GM23338 (cell line): ENCODE measurements around the gene NFKBIB. TPM values are rescaled to one million over a fixed set of nuclear protein-coding genes. Genes with fewer than 3 reads are reported as not detected.

ENCODE experiments used
- ATAC-seq: fragments of 200-7000 bp; cut with Tn5 transposase; 3 replicates; pipeline ENCODE4 v1.9.1; 2020
- DNase-seq: peaks from one replicate; pipeline ENCODE4 v3.0.0-alpha.2; 2015; ENCODE audit warnings: low spot score
- H2AFZ ChIP-seq: fragments of 200-600 bp; sonication (generic); 2 replicates; pipeline ENCODE4 v1.8.0; 2016; ENCODE audit warnings: antibody characterized with exemption, mild to moderate bottlenecking, moderate library complexity
- H3F3A ChIP-seq: fragments of 200-600 bp; sonication (generic); replicated peaks from 2 replicates; pipeline ENCODE4 v1.8.0; 2017; ENCODE audit warnings: antibody characterized with exemption, mixed run types, low read depth
- H3K27ac ChIP-seq: fragments of 200-600 bp; sonication (generic); 2 replicates; pipeline ENCODE4 v1.6.1; 2016; ENCODE audit warnings: low read depth
- H3K27me3 ChIP-seq: fragments of 200-600 bp; sonication (generic); 2 replicates; pipeline ENCODE4 v1.8.0; 2016; ENCODE audit warnings: mild to moderate bottlenecking, mixed run types, moderate library complexity; ENCODE audit not compliant: insufficient read depth
- H3K36me3 ChIP-seq: fragments of 200-600 bp; sonication (generic); 2 replicates; pipeline ENCODE4 v1.8.0; 2016; ENCODE audit warnings: mild to moderate bottlenecking; ENCODE audit not compliant: insufficient read depth
- H3K4me1 ChIP-seq: fragments of 200-600 bp; sonication (generic); 2 replicates; pipeline ENCODE4 v1.8.0; 2016; ENCODE audit warnings: mild to moderate bottlenecking, moderate library complexity; ENCODE audit not compliant: insufficient read depth
- H3K4me2 ChIP-seq: fragments of 200-600 bp; sonication (generic); 2 replicates; pipeline ENCODE4 v1.7.1; 2017; ENCODE audit warnings: mixed run types
- H3K4me3 ChIP-seq: fragments of 200-600 bp; sonication (generic); 2 replicates; pipeline ENCODE4 v1.6.1; 2016; ENCODE audit warnings: mixed run types
- H3K79me2 ChIP-seq: fragments of 200-600 bp; sonication (generic); replicated peaks from 2 replicates; pipeline ENCODE4 v1.8.0; 2017; ENCODE audit warnings: mild to moderate bottlenecking; ENCODE audit not compliant: insufficient read depth
- H3K9me2 ChIP-seq: fragments of 200-600 bp; sonication (generic); 2 replicates; pipeline ENCODE4 v1.8.0; 2017; ENCODE audit not compliant: insufficient read depth
- H4K20me1 ChIP-seq: fragments of 200-600 bp; sonication (generic); replicated peaks from 2 replicates; pipeline ENCODE4 v1.8.0; 2017; ENCODE audit warnings: mild to moderate bottlenecking; ENCODE audit not compliant: insufficient read depth
- H3K27ac Mint-ChIP-seq: 2 replicates; pipeline ENCODE4 v1.8.0; 2020; ENCODE audit warnings: inconsistent platforms, mild to moderate bottlenecking, moderate library complexity, mixed read lengths
- H3K27me3 Mint-ChIP-seq: 3 replicates; pipeline ENCODE4 v1.8.0; 2022; ENCODE audit warnings: low read depth, mild to moderate bottlenecking, moderate library complexity, mixed read lengths, inconsistent platforms; ENCODE audit not compliant: insufficient read depth, poor library complexity
- H3K36me3 Mint-ChIP-seq: 3 replicates; pipeline ENCODE4 v1.8.0; 2021; ENCODE audit warnings: low read depth, mild to moderate bottlenecking, inconsistent platforms, moderate library complexity, mixed read lengths
- H3K4me1 Mint-ChIP-seq: 3 replicates; pipeline ENCODE4 v1.8.0; 2020; ENCODE audit warnings: mild to moderate bottlenecking, inconsistent platforms, mixed read lengths
- H3K4me3 Mint-ChIP-seq: 3 replicates; pipeline ENCODE4 v1.8.0; 2021; ENCODE audit warnings: moderate library complexity, mild to moderate bottlenecking, inconsistent platforms, mixed read lengths
- H3K9me3 Mint-ChIP-seq: 3 replicates; pipeline ENCODE4 v1.8.0; 2020; ENCODE audit warnings: moderate library complexity, mild to moderate bottlenecking, inconsistent platforms, mixed read lengths
- CREB1 ChIP-seq: fragments of 250-450 bp; sonication (Bioruptor Pico); IDR thresholded peaks from 2 replicates; pipeline ENCODE4 v1.5.0; 2020; ENCODE audit warnings: low read depth, mild to moderate bottlenecking, moderate library complexity
- CTCF ChIP-seq, 2 experiments: fragments of 200-600 bp in 1 of 2; sonication (generic) in 1 of 2; conservative IDR thresholded peaks; 2 replicates each; pipeline versions ENCODE4 v1.5.1 to v1.6.1; 2016 to 2017; ENCODE audit warnings: antibody characterized with exemption in 2 of 2, low read depth in 2 of 2, mild to moderate bottlenecking in 2 of 2, moderate library complexity in 1 of 2
- ETS1 ChIP-seq: IDR thresholded peaks from 2 replicates; pipeline ENCODE4 v1.6.1; 2016; ENCODE audit warnings: antibody characterized with exemption
- EZH2 ChIP-seq: fragments of 200-600 bp; sonication (generic); IDR thresholded peaks from one replicate; pipeline ENCODE4 v1.8.0; 2017; ENCODE audit warnings: antibody characterized with exemption, mild to moderate bottlenecking, low read depth; ENCODE audit not compliant: unreplicated experiment
- EZH2phosphoT487 ChIP-seq: fragments of 200-600 bp; sonication (generic); IDR thresholded peaks from one replicate; pipeline ENCODE4 v1.8.1; 2018; ENCODE audit warnings: antibody characterized with exemption; ENCODE audit not compliant: unreplicated experiment
- JUNB ChIP-seq: IDR thresholded peaks from one replicate; pipeline ENCODE4 v1.6.1; 2016; ENCODE audit warnings: antibody characterized with exemption; ENCODE audit not compliant: unreplicated experiment
- NANOG ChIP-seq: IDR thresholded peaks from 2 replicates; pipeline ENCODE4 v1.6.1; 2016; ENCODE audit warnings: antibody characterized with exemption, borderline replicate concordance
- POLR2AphosphoS5 ChIP-seq: IDR thresholded peaks from 2 replicates; pipeline ENCODE4 v1.6.1; 2016; ENCODE audit warnings: antibody characterized with exemption, low read depth
- STAT1 ChIP-seq: IDR thresholded peaks from one replicate; pipeline ENCODE4 v1.6.1; 2016; ENCODE audit warnings: antibody characterized with exemption; ENCODE audit not compliant: unreplicated experiment
- ZNF114 ChIP-seq: fragments of 250-450 bp; sonication (Bioruptor Pico); IDR thresholded peaks from 2 replicates; pipeline ENCODE4 v1.5.0; 2020; ENCODE audit warnings: mild to moderate bottlenecking, moderate library complexity
- ZNF331 ChIP-seq: fragments of 250-450 bp; sonication (Bioruptor Pico); IDR thresholded peaks from 2 replicates; pipeline ENCODE4 v1.5.0; 2020; ENCODE audit warnings: low read depth, mild to moderate bottlenecking, moderate library complexity
- polyA plus RNA-seq: library from polyadenylated mRNA; unstranded; fragments of >200 nt; fragmentation: Nextera tagmentation; extraction: Ambion mirVana; gene quantifications from 2 replicates; pipeline ENCODE4 v1.2.1, GENCODE V29; 2016
- total RNA-seq: library from RNA; depleted of rRNA; stranded (reverse); fragments of >200 nt; shearing (Covaris generic); gene quantifications from 2 replicates; pipeline ENCODE4 v1.2.3, GENCODE V29; 2014
- TF ChIP-seq, protein P1 (sequence below): fragments of 250-450 bp; sonication (Bioruptor Pico); IDR thresholded peaks from 2 replicates; pipeline ENCODE4 v1.5.0; 2020; ENCODE audit warnings: mild to moderate bottlenecking, moderate library complexity
- TF ChIP-seq, protein P2 (sequence below): IDR thresholded peaks from one replicate; pipeline ENCODE4 v1.6.1; 2018; ENCODE audit warnings: antibody characterized with exemption; ENCODE audit not compliant: unreplicated experiment

NFKBIB gene
- total and polyA plus RNA-seq, 2 experiments from 2014 or later: 39.5 to 39.6 TPM

- H3K9me3 Mint-ChIP-seq: peaks cover 16% of the 10 kb centered on the region; the same call in 2 of the 3 replicates
- no peak overlapping the region for H3K27ac ChIP-seq
- H3K9me2 ChIP-seq: no peaks in the 10 kb centered on the region
- peaks cover 15% of the 10 kb centered on the region for H3K36me3 Mint-ChIP-seq
- no peaks in the 10 kb centered on the region for H3K27me3 ChIP-seq
- no peak overlapping the region for H2AFZ ChIP-seq
- ATAC-seq (no peak), DNase-seq (no peak)
- TF ChIP-seq CREB1 (CRISPR knock-in tag) (no peak), ZNF331 (no peak), ZNF114 (CRISPR knock-in tag) (no peak), CTCF (conservative IDR thresholded peaks at IDR 0.05; ENCODE audit: low read depth in 2 of 2) (no peak), POLR2AphosphoS5 (no peak), STAT1 (no peak), NANOG (no peak), EZH2 (no peak), JUNB (no peak), EZH2phosphoT487 (no peak), ETS1 (no peak)
- TF ChIP-seq, protein P1, sequence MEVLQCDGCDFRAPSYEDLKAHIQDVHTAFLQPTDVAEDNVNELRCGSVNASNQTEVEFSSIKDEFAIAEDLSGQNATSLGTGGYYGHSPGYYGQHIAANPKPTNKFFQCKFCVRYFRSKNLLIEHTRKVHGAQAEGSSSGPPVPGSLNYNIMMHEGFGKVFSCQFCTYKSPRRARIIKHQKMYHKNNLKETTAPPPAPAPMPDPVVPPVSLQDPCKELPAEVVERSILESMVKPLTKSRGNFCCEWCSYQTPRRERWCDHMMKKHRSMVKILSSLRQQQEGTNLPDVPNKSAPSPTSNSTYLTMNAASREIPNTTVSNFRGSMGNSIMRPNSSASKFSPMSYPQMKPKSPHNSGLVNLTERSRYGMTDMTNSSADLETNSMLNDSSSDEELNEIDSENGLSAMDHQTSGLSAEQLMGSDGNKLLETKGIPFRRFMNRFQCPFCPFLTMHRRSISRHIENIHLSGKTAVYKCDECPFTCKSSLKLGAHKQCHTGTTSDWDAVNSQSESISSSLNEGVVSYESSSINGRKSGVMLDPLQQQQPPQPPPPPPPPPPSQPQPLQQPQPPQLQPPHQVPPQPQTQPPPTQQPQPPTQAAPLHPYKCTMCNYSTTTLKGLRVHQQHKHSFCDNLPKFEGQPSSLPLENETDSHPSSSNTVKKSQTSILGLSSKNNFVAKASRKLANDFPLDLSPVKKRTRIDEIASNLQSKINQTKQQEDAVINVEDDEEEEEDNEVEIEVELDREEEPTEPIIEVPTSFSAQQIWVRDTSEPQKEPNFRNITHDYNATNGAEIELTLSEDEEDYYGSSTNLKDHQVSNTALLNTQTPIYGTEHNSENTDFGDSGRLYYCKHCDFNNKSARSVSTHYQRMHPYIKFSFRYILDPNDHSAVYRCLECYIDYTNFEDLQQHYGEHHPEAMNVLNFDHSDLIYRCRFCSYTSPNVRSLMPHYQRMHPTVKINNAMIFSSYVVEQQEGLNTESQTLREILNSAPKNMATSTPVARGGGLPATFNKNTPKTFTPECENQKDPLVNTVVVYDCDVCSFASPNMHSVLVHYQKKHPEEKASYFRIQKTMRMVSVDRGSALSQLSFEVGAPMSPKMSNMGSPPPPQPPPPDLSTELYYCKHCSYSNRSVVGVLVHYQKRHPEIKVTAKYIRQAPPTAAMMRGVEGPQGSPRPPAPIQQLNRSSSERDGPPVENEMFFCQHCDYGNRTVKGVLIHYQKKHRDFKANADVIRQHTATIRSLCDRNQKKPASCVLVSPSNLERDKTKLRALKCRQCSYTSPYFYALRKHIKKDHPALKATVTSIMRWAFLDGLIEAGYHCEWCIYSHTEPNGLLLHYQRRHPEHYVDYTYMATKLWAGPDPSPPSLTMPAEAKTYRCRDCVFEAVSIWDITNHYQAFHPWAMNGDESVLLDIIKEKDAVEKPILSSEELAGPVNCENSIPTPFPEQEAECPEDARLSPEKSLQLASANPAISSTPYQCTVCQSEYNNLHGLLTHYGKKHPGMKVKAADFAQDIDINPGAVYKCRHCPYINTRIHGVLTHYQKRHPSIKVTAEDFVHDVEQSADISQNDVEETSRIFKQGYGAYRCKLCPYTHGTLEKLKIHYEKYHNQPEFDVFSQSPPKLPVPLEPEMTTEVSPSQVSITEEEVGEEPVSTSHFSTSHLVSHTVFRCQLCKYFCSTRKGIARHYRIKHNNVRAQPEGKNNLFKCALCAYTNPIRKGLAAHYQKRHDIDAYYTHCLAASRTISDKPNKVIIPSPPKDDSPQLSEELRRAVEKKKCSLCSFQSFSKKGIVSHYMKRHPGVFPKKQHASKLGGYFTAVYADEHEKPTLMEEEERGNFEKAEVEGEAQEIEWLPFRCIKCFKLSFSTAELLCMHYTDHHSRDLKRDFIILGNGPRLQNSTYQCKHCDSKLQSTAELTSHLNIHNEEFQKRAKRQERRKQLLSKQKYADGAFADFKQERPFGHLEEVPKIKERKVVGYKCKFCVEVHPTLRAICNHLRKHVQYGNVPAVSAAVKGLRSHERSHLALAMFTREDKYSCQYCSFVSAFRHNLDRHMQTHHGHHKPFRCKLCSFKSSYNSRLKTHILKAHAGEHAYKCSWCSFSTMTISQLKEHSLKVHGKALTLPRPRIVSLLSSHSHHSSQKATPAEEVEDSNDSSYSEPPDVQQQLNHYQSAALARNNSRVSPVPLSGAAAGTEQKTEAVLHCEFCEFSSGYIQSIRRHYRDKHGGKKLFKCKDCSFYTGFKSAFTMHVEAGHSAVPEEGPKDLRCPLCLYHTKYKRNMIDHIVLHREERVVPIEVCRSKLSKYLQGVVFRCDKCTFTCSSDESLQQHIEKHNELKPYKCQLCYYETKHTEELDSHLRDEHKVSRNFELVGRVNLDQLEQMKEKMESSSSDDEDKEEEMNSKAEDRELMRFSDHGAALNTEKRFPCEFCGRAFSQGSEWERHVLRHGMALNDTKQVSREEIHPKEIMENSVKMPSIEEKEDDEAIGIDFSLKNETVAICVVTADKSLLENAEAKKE (CRISPR knock-in tag): no peak
- TF ChIP-seq, protein P2, sequence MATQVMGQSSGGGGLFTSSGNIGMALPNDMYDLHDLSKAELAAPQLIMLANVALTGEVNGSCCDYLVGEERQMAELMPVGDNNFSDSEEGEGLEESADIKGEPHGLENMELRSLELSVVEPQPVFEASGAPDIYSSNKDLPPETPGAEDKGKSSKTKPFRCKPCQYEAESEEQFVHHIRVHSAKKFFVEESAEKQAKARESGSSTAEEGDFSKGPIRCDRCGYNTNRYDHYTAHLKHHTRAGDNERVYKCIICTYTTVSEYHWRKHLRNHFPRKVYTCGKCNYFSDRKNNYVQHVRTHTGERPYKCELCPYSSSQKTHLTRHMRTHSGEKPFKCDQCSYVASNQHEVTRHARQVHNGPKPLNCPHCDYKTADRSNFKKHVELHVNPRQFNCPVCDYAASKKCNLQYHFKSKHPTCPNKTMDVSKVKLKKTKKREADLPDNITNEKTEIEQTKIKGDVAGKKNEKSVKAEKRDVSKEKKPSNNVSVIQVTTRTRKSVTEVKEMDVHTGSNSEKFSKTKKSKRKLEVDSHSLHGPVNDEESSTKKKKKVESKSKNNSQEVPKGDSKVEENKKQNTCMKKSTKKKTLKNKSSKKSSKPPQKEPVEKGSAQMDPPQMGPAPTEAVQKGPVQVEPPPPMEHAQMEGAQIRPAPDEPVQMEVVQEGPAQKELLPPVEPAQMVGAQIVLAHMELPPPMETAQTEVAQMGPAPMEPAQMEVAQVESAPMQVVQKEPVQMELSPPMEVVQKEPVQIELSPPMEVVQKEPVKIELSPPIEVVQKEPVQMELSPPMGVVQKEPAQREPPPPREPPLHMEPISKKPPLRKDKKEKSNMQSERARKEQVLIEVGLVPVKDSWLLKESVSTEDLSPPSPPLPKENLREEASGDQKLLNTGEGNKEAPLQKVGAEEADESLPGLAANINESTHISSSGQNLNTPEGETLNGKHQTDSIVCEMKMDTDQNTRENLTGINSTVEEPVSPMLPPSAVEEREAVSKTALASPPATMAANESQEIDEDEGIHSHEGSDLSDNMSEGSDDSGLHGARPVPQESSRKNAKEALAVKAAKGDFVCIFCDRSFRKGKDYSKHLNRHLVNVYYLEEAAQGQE: no peak
- no peaks in the 10 kb centered on the region for H3K4me1 ChIP-seq
- H3K4me3 ChIP-seq: no peak overlapping the region
- H3K4me3 Mint-ChIP-seq: no peak overlapping the region
- no peaks in the 10 kb centered on the region for H3K36me3 ChIP-seq
- no peak overlapping the region for H3K27ac Mint-ChIP-seq
- peaks cover 4% of the 10 kb centered on the region; the same call in 1 of the 2 replicates for H3F3A ChIP-seq
- H3K27me3 Mint-ChIP-seq: peaks cover 17% of the 10 kb centered on the region
- H3K79me2 ChIP-seq: no peaks in the 10 kb centered on the region
- peaks cover 6% of the 10 kb centered on the region; the same call in 1 of the 2 replicates for H4K20me1 ChIP-seq
- no peak overlapping the region for H3K4me2 ChIP-seq
- H3K4me1 Mint-ChIP-seq: peaks cover 5% of the 10 kb centered on the region
These were observed 53.9 kb downstream of the NFKBIB start for GRCh38 chr19:38953677-38954076.
